Esophagus squamous epithelium (tissue), 5 donors: ENCODE measurements around the gene AGO3. TPM values are rescaled to one million over a fixed set of nuclear protein-coding genes. Genes with fewer than 3 reads are reported as not detected.

Source experiments
- DNase-seq: peaks from one replicate; lab custom pipeline; 2025; lab: John Stamatoyannopoulos, UW
- H3K27ac ChIP-seq, 4 donors: fragments of 200-600 bp; sonication (generic); one replicate each; pipeline ENCODE4 v1.5.1; 2016 to 2019; ENCODE audit warnings: mild to moderate bottlenecking in 1 of 4
- H3K27me3 ChIP-seq, 4 donors: fragments of 200-600 bp; sonication (generic); 1 replicate in 3 of 4; 2 replicates in 1 of 4; pipeline versions ENCODE4 v1.5.1 to v1.6.0; 2017 to 2021; ENCODE audit warnings: antibody characterized with exemption in 1 of 4
- H3K36me3 ChIP-seq, 3 donors: fragments of 200-600 bp; sonication (generic); one replicate each; pipeline ENCODE4 v1.5.1; 2016 to 2019
- H3K4me1 ChIP-seq, 3 donors: fragments of 200-600 bp; sonication (generic); one replicate each; pipeline ENCODE4 v1.5.1; 2017 to 2019
- H3K4me3 ChIP-seq, 4 donors: fragments of 200-600 bp; sonication (generic); 1 replicate in 3 of 4; 2 replicates in 1 of 4; pipeline ENCODE4 v1.5.1; 2016 to 2019; ENCODE audit warnings: mild to moderate bottlenecking in 2 of 4, moderate library complexity in 1 of 4
- H3K9me3 ChIP-seq, 3 donors: fragments of 200-600 bp; sonication (generic); one replicate each; pipeline ENCODE4 v1.5.1; 2016 to 2019
- POLR2A ChIP-seq, 4 donors: fragments of 450-650 bp; IDR thresholded peaks; one replicate each; pipeline ENCODE4 v1.6.1; 2017; ENCODE audit warnings: antibody characterized with exemption in 4 of 4, mild to moderate bottlenecking in 4 of 4, moderate library complexity in 3 of 4
- WGBS, 2 donors: methylation state at CpG; one replicate each; pipeline ENCODE4 v1.1.5; 2018; 5-methylcytosine and 5-hydroxymethylcytosine counted together
- intact Hi-C: fragments of 100-400 bp; cut with DNase I; formaldehyde crosslinking; loops from one replicate; pipeline ENCODE4 v1.15.0; 2022
- total RNA-seq, 4 donors: library from RNA; depleted of rRNA; stranded (reverse); fragments of >200 nt; gene quantifications; one replicate each; pipeline ENCODE4 v1.1.0, GENCODE V29; 2016
- TF ChIP-seq, protein P1 (sequence below), 6 experiments: fragments of 450-650 bp in 4 of 6; fragments of 200-600 bp in 2 of 6; sonication (generic) in 2 of 6; IDR thresholded peaks; one replicate each; pipeline ENCODE4 v1.5.1; 2016 to 2019; ENCODE audit warnings: antibody characterized with exemption in 6 of 6, mild to moderate bottlenecking in 4 of 6, moderate library complexity in 4 of 6
- donor health status: DM: yes; HTN: yes; CAD: no.

The AGO3 gene
- total RNA-seq, 4 donors from 2014 or later: 8.1 to 17.0 (median 12.0) TPM

DNA sequence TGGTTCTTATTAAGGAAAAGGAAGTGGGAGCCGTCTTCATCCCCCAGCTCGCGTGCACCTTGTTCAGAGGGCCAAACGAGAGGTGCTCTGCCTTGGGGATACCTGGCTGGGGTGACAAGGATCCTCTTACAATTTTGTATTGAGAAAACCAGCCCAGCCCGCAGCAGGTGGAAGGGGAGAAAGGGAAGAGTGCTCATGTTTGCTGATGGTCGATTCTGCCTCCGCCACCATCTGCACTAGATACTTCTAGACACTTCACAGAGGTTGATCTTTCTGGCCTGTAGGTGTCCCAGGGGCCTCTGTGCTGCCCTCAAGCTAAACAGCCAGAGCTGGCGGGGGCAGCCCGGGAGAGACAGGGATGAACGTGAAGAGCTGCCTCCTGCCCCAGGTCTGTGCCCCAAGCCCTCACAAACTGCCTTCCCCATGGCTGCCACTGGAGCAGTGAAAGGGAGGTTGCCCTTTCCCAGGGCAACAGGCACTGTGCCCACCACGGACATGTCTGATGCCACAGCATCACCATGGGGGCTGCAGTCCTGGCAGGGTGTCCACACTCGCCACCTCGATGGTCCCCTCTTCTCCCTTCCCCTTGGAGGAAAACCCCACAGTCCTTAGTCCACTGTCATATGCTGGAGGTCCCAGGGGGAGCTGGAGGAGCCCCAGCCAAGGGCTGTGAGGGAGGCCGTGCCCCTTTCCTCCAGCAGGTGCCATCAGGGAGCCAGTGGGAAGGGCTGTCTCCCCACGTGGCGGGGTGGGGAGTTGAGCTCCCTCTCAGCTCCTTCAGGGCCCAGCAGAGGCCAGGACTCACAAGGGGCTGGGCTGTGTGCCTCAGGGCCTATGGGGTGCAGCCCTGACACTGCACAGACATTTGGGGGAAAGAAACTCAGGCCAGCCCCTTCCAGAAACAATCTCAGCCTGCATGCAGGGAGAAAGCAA lies 165.9 kb downstream of the AGO3 start:
- Histone ChIP-seq H3K4me1 (peaks cover 6 to 42% (median 11%) of the 10 kb centered on the region in 3 donors), H3K4me3 (no peak overlapping the region), H3K36me3 (peaks cover 21 to 53% (median 26%) of the 10 kb centered on the region in 3 donors), H3K27me3 (no peaks in the 10 kb centered on the region), H3K9me3 (no peaks in the 10 kb centered on the region), H3K27ac (peak overlapping the region in 1 of 4 donors; percentile 25)
- WGBS, 2 donors: 78 to 83% methylated on average over 3 to 4 of the region's 16 CpGs
- no peak for DNase-seq
- intact Hi-C loops: loop anchor here (5.0 to 10.0 kb wide), 2 partner anchors 36 to 328 kb away; no protein-coding TSS in a partner anchor
- TF ChIP-seq POLR2A (IDR thresholded peaks at IDR 0.05): no peak
- TF ChIP-seq, protein P1, sequence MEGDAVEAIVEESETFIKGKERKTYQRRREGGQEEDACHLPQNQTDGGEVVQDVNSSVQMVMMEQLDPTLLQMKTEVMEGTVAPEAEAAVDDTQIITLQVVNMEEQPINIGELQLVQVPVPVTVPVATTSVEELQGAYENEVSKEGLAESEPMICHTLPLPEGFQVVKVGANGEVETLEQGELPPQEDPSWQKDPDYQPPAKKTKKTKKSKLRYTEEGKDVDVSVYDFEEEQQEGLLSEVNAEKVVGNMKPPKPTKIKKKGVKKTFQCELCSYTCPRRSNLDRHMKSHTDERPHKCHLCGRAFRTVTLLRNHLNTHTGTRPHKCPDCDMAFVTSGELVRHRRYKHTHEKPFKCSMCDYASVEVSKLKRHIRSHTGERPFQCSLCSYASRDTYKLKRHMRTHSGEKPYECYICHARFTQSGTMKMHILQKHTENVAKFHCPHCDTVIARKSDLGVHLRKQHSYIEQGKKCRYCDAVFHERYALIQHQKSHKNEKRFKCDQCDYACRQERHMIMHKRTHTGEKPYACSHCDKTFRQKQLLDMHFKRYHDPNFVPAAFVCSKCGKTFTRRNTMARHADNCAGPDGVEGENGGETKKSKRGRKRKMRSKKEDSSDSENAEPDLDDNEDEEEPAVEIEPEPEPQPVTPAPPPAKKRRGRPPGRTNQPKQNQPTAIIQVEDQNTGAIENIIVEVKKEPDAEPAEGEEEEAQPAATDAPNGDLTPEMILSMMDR (IDR thresholded peaks at IDR 0.05): peak in 2 of 6 experiments; percentile 12 to 28

DNA sequence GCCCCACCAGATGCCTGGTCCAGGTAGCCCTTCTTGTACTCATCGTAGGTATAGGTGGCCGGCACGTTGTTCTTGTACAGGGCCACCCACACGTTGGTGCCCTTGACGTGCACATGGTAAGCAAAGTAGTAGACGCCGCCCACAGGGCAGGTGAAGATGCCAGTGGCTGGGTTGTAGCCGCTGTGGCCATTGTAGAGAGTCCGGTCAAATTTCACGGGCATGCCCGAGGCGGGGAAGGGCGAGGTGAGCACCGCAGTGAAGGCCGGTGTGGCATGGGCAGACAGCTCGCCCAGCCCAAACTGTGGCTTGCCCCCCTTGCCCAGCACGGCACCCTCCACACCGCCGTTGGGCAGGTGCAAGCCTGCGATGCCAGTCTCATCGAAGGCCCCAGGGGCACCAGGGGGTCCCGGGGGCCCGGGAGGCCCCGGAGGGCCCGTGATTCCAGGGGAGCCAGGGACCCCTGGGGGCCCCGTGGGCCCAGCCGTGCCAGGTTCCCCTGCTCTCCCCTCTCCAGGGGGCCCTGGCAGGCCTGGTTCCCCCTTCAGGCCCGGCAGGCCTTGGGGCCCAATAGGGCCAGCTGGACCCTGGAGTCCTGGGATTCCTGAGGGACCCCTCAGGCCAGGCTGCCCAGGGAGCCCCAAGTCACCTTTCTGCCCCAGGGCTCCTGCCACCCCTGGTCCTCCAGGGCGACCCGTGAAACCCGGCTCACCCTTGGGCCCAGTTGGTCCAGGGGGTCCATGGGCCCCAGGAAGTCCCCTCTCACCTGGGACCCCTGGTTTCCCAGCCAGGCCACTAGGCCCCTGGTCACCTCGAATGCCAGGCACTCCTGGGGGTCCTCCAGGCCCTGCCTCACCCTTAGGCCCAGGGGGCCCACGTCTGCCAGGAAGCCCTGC lies 167.0 kb downstream of the AGO3 start:
- Histone ChIP-seq H3K4me1 (peaks cover 6 to 37% (median 11%) of the 10 kb centered on the region in 3 donors), H3K27ac (no peak overlapping the region), H3K27me3 (no peaks in the 10 kb centered on the region), H3K36me3 (peaks cover 15 to 41% (median 19%) of the 10 kb centered on the region in 3 donors), H3K4me3 (no peak overlapping the region), H3K9me3 (no peaks in the 10 kb centered on the region)
- WGBS, 2 donors: 85 to 90% methylated on average over 4 to 8 of the region's 33 CpGs
- no peak for TF ChIP-seq POLR2A (IDR thresholded peaks at IDR 0.05)
- no peak for DNase-seq
- intact Hi-C loops: loop anchor here (5.0 to 10.0 kb wide), 2 partner anchors 34 to 327 kb away; no protein-coding TSS in a partner anchor

DNA sequence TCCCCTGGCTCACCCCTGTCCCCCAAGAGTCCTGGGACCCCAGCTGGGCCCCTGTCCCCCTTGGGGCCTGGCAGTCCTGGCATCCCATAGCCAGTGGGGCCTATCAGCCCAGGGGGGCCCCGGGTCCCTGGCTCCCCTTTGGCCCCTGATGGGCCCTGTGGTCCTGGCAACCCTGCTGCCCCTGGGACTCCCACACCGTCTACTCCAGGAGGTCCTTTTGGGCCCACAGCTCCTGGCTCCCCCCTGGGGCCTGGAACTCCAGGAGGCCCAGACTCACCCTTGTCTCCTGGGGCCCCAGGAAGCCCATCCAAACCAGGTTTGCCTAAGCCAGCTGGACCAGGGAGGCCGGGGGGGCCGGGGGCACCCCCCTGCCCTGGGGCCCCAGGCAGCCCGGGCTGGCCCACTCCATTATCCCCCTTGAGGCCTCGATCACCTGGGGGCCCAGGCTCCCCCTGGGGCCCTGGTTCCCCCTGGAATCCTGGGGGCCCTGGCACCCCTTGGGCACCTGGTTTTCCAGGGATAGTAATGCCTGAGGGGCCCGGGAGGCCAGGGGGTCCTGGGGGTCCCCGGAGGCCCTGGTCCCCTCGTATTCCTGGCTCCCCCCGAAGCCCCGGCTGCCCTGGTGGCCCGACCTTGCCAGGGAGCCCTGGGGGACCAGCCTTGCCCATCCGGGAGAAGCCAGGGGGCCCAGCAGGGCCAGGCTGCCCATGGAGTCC lies 167.9 kb downstream of the AGO3 start:
- TF ChIP-seq, protein P1 (IDR thresholded peaks at IDR 0.05): no peak
- no peak for TF ChIP-seq POLR2A (IDR thresholded peaks at IDR 0.05)
- Histone ChIP-seq H3K4me1 (peaks cover 6 to 28% (median 11%) of the 10 kb centered on the region in 3 donors), H3K4me3 (no peak overlapping the region), H3K27me3 (no peaks in the 10 kb centered on the region), H3K27ac (no peak overlapping the region), H3K9me3 (no peaks in the 10 kb centered on the region), H3K36me3 (peaks cover 6 to 32% (median 11%) of the 10 kb centered on the region in 3 donors)
- no CpG with 5 or more reads among the region's 13 CpGs for WGBS, 2 donors
- intact Hi-C loops: loop anchor here (5.0 to 10.0 kb wide), 2 partner anchors 33 to 326 kb away; no protein-coding TSS in a partner anchor
- no peak for DNase-seq

DNA sequence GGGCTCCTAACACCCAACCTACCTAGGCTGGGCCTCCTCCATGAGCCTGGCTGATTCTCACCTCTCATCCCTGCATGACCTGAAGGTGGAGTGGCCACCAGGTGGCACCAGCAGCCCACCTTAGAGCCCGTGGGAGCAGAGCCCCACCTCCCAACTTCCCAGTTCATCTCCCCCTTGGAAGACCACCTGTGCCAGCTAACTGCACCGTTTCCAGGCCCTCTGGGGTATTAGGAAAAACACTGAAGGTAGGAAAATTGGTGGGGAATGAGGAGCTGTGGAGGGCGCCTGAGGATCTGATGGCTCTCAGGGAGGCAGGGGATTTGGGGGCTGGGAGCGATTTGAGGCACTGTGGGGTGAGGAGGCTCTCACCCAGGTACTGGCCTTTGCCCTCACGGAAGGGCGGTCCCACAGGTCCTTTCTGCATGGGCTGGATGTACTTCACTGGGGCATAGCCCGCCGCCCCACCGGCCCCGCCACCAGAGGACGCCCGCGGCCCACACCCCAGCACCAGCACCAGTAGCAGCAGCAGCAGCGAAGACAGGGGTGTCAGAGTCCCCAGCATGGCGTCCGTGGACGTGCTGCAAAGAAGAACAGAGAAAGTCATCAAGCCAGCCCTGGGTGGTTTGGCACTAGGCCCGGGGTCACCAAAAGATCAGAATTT lies 168.9 kb downstream of the AGO3 start:
- no peaks in the 10 kb centered on the region for H3K27me3 ChIP-seq
- no peak for TF ChIP-seq POLR2A (IDR thresholded peaks at IDR 0.05)
- TF ChIP-seq, protein P1 (IDR thresholded peaks at IDR 0.05): peak; percentile 77 to 92 (median 84)
- peaks cover 0 to 22% (median 3%) of the 10 kb centered on the region in 3 donors for H3K36me3 ChIP-seq
- 9 to 16% methylated on average over 10 of the region's 18 CpGs for WGBS, 2 donors
- H3K9me3 ChIP-seq: no peaks in the 10 kb centered on the region
- peaks cover 6 to 18% (median 6%) of the 10 kb centered on the region in 3 donors for H3K4me1 ChIP-seq
- peak overlapping the region in 3 of 4 donors; percentile 32 to 44 (median 40) for H3K27ac ChIP-seq
- intact Hi-C loops: loop anchor here (5.0 to 10.0 kb wide), 3 partner anchors 32 to 325 kb away; no protein-coding TSS in a partner anchor
- DNase-seq: no peak
- H3K4me3 ChIP-seq: peak overlapping the region in 1 of 4 donors; percentile 34
